GM21576 (cell line): ENCODE measurements around the gene MIEN1.
"Not testable (repeated sequence)": the region's sequence is repeated elsewhere in the genome, so short reads cannot be mapped to it uniquely, and the experiment has no call there.

ENCODE experiments used
- ATAC-seq: cut with Tn5 transposase; IDR thresholded peaks from one replicate; pipeline ENCODE4 v1.9.1; 2021; ENCODE audit warnings: mild to moderate bottlenecking, moderate library complexity; ENCODE audit not compliant: unreplicated experiment

Gene MIEN1

DNA sequence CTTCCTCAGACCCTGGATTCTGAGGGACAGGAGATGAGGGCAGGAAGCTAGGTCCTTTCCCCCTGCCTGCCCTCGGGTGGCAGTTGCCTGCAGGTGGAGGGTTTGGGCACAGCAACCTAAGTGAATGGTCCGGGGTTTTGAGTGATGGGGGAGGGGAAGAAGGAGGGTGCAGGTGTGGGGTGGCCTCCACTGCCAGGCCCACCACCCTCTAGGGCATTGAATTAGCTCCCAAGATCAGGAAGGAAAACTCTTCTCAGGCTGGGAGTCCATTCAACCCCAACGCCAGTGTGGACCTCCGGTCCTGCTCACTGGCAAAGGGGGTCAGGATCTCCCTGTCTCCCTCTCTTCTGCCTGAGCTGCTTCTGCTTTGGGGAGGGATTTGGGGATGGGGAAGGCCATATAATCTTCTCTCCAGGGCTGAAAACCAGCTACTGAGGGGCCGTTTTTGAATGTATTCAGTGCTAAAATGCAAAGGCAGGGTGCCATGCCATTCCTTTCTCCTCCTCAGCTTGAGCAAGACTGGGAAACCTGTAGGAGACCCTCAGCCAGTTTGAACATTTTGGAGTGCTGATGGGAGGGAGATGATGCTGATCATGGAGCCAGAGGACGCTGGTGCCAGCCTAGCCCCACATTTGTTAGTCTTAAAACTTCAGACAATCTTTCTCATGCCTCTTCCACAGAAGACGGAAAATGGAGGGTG lies 26.2 kb upstream of the MIEN1 start:
- ATAC-seq: no peak

DNA sequence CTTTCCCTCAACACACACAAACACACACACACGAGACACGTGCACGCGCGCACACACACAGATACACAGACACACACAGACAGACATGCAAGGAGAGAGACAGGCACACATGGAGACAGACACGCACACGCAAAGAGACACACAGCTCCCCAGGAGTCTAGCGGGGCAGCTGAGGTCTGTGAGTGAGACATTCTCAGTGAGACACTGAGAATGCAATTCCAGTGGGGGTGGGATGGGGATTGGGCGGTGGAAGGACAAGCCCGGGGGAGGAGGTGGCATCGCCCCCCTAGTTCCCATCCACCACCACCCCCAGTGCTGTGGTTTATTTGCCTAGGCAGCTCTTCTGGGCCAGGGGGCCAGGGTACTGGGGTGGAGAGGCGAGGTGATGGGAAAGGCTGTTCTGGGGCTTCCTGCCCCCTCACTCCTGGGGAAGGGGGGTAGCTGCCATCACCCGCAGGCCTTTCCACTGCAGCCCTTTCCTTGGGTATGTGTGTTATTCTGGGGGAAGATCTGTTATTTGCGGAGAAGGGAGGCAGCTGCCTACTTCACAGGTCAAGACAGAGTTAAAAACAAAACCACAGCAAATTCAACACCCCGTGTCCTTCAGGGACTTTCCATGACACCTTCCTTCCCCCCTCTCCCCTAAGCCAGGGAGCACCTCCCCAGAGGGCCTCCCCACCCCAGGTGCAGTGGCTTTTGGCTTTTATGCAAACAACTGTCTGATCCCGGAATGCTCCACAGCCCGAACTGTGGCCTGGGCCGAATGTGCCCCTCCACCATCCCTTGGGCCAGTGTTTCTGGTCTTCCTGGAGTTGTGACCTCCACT lies 25.4 kb upstream of the MIEN1 start:
- no peak for ATAC-seq

DNA sequence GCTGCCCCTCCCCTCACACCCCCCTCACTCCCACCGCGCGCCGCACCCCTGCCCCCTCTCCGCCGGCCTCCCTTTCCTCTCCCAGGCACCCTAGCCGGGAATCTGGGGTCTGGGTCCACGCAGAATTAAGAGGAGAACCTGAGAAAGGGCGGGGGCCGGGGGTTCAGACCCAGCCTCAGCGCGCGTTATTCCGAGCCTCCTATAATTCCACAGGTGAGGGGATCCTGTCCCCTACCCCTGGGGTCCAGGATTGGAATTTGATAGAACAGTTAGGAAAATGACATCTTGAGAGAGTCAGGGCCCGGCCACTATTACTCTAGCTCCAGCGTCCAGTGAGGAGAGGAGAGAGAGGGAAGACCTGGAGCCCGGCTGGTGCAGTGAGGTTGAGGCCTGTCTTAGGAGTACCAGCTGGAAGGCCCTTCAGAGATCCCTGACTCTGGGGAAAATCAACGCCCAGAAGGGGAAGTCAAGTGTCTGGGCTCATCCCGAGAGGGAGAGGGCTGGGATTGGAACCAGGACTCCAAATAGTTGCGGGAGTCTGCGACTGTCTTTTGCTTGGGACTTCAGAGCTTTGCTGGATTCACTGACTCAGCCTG lies 24.7 kb upstream of the MIEN1 start:
- no peak for ATAC-seq

DNA sequence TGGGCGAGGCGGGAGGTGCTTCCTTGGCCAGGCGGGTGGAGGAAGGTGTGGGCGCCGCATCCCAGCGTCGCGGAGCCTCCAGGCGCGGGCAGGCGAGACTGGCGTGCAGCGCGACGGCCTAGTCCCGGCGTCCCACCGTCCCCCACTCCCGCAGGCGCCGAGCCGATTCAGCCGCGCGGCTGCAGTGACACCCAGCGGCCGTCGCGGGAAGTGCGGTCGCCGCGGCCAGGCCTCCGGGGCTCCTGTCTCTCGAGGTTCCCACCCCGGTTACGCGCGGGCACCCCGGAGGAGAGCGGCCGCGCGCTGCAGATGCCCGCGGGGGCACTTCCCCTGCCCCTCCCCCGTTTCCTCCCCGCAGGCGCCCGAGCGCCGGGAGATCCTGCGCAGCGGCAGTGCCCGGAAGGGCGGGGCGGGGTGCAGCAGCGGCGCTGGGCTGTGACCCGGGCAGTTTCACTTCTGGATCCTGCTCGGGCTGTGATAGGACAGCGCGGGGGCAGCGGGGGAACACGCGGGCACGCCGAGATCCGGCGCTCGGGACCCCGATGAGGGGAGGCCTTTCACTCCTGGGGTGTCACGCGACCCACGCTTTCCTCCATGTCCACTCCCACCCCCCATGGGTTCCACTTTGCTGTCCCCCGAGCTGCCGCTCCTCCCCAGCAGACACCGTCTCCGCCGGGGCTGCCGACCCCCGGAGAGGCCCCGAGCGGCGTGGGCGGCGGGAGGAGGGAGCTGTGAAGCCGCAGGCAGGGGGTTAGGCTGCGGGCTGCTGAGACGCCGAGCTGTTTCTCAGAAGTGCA lies 24.0 kb upstream of the MIEN1 start:
- ATAC-seq: peak; percentile 52

DNA sequence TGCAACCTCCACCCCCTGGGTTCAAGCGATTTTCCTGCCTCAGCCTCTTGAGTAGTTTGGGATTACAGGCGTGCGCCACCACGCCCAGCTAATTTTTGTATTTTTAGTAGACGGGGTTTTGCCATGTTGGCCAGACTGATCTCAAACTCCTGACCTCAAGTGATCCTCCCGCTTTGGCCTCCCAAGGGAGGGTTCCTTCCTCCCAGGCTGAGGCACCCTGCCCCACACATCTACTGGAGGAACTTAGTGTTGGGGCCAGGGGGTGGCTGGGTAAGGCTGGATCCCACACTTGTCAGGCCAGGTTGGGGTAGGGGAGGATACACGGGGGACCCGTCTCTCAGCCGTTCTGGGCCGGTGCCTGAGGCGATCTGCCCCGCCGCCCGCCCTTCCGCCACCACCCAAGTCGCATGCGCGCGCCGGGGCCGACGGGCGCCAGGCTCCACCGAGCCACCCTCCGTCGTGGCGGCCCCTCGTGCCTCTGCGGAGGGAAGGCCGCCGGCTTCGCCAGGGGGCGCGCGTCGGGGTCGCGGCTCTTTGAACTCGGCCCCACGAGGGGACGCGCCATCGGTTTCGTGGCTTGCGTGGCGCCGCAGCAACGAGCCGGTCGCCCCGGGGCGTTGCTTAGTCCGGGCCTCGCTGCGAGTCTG lies 23.3 kb upstream of the MIEN1 start:
- ATAC-seq: peak; percentile 23

DNA sequence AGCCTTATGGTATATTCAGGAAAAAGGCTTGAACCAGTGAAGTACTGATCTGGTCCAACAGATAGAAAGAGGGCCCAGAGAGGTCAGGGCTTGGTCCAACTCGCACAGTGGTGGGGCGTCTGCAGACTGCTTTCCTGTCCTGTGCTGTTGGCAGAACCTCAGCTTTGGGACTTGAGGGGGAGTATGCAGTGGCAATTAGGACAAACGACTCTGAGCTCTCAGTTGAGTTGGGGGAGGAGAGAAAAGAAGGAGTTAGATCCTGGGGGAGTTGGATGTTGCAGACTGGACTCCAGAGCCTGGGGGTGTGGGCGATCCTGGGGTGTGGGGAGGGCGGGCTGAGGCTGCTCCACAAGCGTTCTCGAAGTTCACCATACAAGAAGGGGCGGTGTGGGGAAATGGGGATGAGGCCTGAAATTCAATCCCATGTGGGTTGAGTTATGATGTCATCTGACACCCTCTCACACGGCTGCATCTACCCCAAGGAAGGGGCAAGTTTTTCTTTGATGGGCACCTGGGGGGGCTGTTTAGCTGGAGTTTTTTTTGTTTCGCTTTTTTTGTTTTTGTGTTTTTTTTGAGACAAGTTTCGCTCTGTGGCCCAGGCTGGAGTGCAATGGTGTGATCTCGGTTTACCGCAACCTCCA lies 22.0 kb upstream of the MIEN1 start:
- ATAC-seq: no peak

DNA sequence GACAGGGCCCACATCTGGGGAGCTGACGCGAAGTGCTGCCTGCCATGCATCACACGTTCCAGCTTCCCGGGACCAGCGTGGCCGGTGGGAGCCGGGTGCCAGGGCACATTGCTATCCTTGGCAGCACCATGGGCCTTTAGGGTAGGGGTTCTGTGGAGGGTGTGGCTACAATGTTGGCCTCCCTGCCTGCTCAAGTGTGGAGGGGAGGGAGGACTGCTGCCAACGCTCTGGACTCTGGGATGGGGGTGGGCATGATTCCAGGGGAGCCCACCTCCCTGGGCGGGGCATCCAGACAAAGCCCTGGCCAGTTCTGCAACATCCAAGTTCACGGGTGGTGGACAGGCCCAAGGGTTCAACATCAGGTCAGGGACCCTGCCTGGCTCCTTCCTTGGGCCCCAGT lies 21.3 kb upstream of the MIEN1 start:
- ATAC-seq: no peak

DNA sequence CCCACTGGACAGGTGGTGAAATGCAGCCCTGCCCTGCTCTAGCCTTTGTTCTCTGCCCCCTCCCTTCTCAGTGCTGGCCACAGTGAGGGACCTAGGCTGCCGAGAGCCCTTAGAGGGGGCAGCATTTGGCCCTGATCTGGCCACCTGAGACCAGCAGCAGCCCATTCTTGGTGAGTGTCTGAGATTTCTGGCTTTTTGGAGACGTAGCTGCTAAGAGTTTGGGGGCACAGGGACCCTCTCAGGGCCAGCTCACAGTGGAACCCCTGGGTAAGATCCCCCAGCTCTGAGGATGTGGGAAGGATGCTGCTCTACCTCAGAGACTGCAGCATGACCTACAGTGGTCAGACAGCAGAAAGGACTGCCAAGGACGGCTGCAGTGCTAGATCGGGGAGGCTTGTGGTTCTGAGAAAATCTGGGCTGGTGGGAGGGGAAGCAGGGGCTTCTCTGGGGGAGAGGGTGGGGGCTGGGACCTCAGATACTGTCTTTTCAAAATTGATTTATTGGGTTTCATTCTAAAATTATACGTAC lies 20.7 kb upstream of the MIEN1 start:
- ATAC-seq: no peak

DNA sequence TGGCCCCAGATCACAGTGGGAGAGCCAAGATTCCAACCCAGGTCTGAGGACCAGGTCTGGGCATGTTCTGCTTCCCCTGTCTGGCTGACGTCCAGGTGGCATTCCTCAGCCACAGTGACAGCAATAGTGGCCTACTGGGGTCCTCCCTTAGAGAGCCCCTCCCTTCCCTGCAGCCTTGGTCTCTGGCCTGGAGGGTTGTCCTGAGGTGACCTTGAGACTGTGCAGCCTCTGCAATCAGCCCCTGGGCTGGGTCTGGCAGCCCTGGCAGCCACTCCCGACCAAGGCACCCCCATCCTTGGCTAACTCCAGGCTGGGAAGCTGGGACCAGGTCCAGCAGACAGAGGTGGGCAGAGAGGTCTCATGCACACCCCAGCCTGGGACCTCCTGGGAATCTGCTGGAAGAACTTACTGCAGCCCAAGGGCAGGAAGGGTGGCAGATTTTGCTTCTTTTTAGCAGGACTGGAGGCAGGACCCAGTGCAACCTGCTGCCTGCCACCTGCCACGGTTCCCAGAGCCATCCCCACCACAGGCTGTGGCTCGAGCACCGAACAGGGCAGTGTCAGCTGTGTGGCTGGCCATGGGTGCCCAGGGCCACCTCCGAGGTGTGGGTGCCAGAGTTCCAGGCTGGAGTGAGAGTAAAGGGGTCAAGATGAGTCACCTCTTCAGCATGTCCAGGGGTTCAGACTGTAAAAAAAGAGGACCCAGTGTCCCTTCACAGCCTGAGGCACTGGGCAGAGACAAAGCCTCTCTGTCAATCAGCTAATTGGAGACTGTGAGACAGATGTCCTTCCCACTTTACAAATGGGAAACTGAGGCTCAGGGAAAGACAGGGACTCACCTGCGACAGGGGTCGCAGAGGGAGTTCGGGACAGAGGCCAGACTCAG lies 20.0 kb upstream of the MIEN1 start:
- ATAC-seq: no peak

DNA sequence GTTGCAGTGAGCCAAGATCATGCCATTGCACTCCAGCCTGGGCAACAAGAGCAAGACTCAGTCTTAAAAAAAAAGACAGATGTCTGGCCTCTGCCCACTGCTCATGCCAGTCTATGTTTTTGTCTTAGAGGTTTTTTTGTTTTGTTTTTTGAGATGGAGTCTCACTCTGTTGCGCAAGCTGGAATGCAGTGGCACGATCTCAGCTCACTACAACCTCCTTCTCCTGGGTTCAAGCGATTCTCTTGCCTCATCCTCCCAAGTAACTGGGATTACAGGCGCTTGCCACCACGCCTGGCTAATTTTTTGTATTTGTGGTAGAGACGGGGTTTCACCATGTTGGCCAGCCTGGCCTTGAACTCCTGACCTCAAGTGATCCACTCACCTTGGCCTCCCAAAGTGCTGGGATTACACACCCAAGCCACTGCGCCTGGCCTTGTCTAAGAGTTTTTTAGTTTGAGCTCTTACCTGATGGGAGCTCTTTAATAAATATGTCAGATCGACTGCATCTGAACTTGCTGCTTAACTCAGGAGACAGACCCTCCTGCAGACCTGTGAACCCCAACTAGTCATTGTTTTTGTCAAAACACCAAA lies 18.2 kb upstream of the MIEN1 start:
- not testable (repeated sequence) for ATAC-seq

DNA sequence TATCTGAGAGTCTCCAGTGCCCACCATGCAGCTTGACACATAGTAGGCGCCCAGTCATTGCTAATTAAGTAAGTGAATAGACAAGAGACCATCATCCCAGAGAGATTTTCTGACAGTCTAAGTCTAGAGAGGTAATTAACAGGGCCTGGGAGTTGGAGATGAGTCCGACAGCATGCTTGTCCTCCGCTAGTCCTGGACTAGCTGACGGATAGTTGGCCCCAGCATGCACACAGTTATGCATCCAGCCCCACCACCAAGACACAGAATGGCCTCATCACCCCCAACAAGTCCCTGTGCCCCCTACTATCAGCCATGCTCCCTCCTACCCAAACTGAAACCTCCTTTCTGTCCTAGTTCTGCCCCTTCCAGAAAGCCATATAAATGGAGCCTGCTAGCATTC lies 17.4 kb upstream of the MIEN1 start:
- ATAC-seq: no peak

DNA sequence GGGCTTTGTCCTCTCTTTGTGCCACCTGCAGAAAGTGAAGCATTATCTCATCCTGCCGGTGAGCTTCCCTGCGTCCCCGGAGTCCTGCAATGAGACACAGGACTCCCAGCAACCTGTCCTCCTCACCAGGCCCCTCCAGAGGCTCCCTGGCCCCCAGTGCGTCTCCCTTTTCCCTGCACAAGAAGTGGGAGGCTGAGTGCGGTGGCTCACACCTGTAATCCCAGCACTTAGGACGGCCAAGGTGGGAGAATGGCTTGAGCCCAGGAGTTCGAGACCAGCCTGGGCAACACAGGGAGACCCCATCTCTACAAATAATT lies 15.8 kb upstream of the MIEN1 start:
- ATAC-seq: no peak

DNA sequence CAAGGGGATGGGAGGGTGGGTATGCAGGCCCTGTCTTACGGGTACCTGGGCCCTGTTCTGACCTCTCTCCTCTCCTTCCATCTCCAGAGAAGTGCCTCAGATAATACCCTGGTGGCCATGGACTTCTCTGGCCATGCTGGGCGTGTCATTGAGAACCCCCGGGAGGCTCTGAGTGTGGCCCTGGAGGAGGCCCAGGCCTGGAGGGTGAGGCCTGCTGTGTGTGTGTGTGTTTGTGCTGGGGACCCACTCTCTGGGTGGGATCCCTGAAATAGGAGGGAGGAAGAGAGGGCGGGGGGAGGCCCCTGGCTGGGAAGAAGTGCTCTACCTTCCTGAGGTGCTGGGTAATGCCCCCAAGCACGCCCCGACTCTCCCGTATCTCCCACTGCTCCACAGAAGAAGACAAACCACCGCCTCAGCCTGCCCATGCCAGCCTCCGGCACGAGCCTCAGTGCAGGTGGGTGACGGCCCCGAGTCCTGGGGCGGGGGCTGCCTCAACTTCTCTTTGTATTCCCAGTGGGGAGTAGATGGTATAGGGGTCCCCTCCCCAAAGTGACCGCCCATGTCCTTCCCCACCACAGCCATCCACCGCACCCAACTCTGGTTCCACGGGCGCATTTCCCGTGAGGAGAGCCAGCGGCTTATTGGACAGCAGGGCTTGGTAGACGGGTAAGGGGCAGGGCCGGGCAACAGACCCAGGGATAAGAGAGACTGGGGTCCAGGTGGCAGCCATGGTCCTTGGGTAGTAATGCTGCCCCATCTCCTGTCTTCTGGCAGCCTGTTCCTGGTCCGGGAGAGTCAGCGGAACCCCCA lies 15.2 kb upstream of the MIEN1 start:
- ATAC-seq: no peak

DNA sequence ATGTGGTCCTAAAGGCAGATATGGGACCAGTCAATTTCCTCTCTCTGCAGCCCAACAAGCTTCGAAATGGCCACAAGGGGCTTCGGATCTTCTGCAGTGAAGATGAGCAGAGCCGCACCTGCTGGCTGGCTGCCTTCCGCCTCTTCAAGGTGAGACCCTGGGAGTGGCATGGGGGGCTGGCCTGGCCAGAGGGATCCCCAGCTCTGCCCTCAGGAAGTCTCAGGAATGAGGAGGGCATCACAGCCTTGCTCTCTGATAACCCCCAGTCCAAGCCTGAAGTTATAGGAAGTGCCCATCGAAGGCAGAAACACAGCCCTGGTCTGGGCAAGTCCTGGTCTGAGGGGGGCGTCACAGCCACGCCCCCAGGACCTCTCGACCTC lies 14.5 kb upstream of the MIEN1 start:
- no peak for ATAC-seq

DNA sequence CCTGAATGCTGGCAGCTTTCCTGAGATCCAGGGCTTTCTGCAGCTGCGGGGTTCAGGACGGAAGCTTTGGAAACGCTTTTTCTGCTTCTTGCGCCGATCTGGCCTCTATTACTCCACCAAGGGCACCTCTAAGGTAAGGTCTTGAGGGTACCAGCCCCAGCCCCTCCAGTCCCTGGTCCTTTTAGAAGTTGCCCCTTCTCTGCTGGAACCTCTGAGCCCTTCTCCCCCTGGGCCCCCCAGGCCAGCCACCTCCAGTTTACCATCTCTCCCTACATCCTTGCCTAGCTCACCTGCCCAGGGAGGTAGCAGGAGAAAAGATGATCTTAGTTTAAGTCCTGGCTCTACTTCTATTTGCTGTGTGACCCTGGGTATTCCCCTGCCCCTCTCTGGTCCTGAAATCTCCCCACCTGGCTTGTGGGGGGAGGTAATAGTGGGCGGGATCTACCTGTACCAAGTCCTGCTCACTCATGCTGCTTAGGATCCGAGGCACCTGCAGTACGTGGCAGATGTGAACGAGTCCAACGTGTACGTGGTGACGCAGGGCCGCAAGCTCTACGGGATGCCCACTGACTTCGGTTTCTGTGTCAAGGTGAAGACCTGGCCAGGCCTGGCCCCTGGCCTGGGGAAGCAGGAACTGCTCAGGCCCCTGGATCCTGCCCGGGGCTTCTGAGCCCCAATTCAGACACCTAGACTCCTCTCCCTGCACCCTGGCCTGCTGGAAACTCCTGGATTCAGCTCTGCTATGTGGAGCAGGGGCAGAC lies 13.9 kb upstream of the MIEN1 start:
- ATAC-seq: no peak

DNA sequence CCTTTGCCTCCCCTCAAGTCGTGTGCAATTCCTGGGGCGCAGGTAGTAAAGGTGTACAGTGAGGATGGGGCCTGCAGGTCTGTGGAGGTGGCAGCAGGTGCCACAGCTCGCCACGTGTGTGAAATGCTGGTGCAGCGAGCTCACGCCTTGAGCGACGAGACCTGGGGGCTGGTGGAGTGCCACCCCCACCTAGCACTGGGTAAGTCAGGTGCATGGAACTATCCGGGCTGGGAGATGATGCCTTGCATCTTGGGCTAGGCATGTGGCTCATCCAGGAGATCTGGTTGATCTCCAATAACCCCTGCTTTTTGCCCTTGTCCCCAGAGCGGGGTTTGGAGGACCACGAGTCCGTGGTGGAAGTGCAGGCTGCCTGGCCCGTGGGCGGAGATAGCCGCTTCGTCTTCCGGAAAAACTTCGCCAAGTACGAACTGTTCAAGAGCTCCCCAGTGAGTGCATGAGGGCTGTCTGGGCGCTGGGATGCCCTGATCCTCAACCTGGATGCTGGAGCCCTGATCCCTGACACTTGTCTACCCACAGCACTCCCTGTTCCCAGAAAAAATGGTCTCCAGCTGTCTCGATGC lies 12.6 kb upstream of the MIEN1 start:
- no peak for ATAC-seq
